GM12872 (cell line): ENCODE results near the gene TBX21.

Source experiments
- TF ChIP-seq, protein P1 (sequence below): IDR thresholded peaks from 3 replicates; pipeline ENCODE4 v1.5.1; 2011; ENCODE audit warnings: low read depth, mild to moderate bottlenecking, low read length, moderate library complexity; ENCODE audit not compliant: insufficient read depth

The TBX21 gene

DNA sequence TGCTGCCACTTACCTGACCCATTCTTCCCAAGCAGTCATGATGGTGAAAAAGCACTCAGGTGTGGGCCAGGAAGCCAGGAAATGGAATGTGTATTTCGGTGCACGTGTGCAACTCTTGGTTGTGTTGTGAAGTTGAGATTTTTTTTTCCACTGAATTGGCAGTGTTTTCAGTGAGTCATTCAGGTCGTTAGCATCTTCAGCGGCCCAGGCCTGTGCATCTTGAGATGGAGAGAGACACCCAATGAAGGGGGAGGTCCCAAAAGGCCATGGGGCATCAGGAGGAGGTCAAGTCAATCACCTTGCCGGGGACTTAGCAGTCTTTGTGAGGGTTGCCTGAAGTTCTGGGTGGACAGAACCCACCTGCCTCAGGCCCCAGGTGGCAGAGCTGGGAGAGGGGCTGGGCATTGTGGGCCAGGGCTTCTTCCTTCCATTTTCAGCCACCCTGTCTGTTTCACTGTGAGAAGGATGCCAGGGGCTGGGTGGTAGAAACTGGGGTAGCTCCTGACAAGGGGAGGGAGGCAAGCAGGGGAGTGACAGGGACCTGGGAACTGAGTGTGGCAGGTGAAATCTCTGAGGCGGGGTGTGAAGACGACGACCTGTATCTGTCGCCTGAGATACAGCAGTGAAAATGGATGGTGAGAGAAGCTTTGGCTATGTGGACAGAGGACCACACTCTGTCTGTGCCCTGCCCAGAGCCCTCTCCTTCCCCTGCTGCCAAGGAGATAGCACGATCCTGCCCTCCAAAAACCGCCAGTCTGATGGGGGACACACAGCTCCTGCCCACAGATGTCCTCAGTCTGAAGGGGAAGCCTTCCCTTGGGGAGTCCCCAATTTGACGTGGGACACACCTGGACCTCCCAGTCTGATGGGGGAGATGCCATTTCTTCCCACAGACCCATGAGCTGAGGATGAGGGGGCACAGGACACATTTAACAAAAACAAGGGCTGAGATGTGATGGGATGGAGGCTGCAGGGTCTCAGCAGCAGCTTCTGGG, 27.2 kb upstream of the TBX21 start:
- TF ChIP-seq, protein P1, sequence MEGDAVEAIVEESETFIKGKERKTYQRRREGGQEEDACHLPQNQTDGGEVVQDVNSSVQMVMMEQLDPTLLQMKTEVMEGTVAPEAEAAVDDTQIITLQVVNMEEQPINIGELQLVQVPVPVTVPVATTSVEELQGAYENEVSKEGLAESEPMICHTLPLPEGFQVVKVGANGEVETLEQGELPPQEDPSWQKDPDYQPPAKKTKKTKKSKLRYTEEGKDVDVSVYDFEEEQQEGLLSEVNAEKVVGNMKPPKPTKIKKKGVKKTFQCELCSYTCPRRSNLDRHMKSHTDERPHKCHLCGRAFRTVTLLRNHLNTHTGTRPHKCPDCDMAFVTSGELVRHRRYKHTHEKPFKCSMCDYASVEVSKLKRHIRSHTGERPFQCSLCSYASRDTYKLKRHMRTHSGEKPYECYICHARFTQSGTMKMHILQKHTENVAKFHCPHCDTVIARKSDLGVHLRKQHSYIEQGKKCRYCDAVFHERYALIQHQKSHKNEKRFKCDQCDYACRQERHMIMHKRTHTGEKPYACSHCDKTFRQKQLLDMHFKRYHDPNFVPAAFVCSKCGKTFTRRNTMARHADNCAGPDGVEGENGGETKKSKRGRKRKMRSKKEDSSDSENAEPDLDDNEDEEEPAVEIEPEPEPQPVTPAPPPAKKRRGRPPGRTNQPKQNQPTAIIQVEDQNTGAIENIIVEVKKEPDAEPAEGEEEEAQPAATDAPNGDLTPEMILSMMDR, result no peak

DNA sequence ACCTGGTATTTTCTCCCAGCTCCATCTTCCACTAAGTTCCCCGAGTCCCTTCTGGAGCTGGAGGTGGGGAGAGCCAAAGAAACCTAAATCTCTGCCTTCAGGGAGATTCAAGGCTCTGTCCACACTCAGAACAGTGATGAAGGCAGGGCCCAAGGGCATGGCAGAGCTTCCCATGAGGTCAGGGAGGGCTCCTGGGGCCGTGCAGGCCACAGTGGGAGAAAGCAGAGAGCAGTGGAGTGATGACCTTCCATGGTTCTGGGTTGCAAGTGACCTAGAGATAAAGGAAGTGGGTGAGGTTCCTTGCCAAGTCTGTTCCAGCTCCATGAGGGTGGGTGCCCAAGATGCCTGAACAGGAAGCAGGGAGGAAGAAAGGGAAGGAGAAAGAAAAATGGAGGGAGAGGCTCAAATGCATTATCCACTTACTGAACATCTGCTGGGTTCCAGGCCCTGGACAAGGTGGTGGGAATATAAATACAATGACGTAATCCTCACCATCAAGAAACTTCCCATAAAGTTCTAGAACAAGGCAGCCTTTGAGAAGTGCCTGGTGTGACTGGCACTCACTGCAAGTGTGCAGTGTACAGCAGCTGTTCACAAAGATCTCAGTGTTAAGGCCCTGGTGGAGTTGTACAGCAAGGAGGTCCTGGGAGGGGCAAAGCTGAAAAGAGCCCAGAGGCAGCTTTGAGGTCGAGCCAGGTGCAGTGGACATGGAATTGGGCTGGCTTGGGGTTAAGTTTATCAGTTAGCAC, 25.8 kb upstream of the TBX21 start:
- TF ChIP-seq, protein P1, result no peak

GRCh38 chr17:47707884-47708283, 25.2 kb upstream of the TBX21 start:
- TF ChIP-seq, protein P1, result no peak

DNA sequence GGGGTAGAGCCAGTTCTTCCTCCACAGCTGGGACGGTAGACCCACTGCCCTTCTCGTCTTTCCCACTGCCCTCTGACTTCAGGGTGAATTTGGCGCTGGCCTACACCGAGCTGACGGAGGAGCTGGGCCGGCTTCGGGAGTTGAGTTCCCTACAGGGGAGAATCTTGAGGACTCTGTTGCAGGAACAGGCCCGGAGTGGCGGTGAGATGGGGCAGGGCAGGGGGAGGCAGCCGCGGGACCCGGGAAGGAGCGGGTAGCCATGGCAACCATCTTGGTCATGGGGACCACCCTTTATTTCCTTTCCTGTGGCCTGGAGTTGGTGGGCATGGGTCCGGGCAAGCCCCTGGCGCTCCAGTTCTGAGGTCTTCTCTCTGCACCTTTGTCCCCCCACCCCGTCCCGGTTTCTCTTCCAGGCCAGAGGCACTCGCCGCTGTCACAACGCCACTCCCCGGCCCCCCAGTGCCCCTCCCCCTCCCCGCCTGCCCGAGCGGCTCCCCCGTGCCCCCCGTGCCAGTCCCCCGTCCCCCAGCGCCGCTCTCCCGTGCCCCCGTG, 24.6 kb upstream of the TBX21 start:
- TF ChIP-seq, protein P1, result no peak

DNA sequence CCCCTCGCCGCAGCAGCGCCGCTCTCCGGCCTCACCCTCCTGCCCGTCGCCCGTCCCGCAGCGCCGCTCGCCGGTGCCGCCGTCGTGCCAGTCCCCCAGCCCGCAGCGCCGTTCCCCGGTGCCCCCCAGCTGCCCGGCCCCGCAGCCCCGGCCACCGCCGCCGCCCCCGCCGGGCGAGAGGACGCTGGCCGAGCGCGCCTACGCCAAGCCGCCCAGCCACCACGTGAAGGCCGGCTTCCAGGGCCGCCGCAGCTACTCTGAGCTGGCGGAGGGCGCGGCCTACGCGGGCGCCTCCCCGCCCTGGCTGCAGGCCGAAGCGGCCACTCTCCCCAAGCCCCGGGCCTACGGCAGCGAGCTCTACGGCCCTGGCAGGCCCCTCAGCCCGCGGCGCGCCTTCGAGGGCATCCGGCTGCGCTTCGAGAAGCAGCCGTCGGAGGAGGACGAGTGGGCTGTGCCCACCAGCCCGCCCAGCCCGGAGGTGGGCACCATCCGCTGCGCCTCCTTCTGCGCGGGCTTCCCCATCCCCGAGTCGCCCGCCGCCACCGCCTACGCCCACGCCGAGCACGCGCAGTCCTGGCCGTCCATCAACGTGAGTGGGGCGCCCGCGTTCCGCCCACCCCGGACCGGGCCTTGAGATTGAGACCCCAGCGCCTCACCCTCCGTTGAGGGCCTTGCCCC, 24.0 kb upstream of the TBX21 start:
- TF ChIP-seq, protein P1, result no peak

DNA sequence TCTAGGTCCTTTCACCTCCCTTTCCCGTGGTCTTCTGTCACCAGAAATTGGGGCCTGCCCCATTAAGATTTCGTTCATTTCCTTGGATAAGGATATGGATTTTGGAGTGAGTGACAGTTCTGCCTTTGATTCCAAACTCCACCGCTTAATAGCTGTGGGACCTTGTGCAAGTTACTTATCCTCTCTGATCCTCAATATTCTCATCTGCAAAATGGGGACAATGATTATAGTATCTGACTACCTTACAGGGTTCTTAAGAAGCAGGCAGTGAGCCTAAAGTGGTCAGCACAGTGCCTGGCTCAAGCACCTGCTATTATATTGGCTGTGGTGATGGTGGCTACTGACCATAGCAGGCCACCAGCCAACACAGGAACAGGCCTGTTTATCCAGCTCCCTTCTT, 23.4 kb upstream of the TBX21 start:
- TF ChIP-seq, protein P1, result no peak
